Neural progenitor cell (in vitro differentiated cells): ENCODE measurements around the gene TMEM94.

Experiments
- CTCF ChIP-seq: fragments of 200-600 bp; sonication (generic); IDR thresholded peaks from 2 replicates; pipeline ENCODE4 v1.5.1; 2017; ENCODE audit warnings: antibody characterized with exemption, mild to moderate bottlenecking
- EZH2 ChIP-seq: fragments of 200-600 bp; sonication (generic); IDR thresholded peaks from 2 replicates; pipeline ENCODE4 v1.6.1; 2017; ENCODE audit warnings: antibody characterized with exemption, mild to moderate bottlenecking, moderate library complexity
- EZH2phosphoT487 ChIP-seq: fragments of 200-600 bp; sonication (generic); IDR thresholded peaks from 2 replicates; pipeline ENCODE4 v1.6.1; 2017; ENCODE audit warnings: antibody characterized with exemption

GRCh38 chr17:75526555-75527270, 70.3 kb downstream of the TMEM94 start:
- TF ChIP-seq CTCF, result no peak
- TF ChIP-seq EZH2, result no peak
- no peak for TF ChIP-seq EZH2phosphoT487
